ENCODE data around the gene SRC. TPM values are rescaled to one million over a fixed set of nuclear protein-coding genes. Genes with fewer than 3 reads are reported as not detected.

The SRC gene
- total and polyA plus RNA-seq, 3 experiments from 2014 or later, result 1.2 to 2.7 (median 2.4) TPM

DNA sequence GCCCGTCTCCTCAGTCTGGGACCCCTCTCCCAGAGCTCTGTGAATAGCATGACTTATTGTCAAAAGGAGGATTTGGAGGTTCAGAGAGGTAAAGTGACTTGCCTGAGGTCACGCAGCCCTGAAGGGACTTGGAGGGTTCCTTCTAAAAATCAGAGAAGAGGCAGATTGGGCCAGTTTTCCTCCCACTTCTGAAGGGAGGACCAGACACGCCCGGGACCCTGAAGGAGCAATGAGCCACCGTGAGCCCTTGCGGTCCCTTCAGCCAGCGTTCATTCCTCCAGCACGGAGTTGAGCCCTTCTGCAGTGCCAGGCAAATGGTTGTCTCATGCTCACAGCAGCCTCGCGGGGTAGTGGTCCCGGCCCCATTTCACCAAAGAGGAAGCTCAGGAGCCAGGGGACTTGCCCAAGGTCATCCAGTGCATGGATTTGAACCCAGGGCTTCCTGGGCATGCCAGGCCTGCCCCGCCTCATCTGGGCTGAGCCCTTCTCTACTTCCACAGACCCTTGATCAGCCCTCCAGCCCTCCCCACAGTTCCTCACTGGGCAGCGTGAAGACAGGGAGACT, 7.4 kb downstream of the SRC start:
- H3K27me3 ChIP-seq (ENCODE audit: insufficient read depth, low read length, poor library complexity, severe bottlenecking), result no peaks in the 10 kb centered on the region
- no peaks in the 10 kb centered on the region for H3K27me3 Mint-ChIP-seq
- ChIA-PET CTCF (no interaction called here), POLR2A (no interaction called here)
- H3K27ac Mint-ChIP-seq, result no peak overlapping the region
- H3K9me3 Mint-ChIP-seq, result no peaks in the 10 kb centered on the region
- peaks cover 0 to 8% (median 0%) of the 10 kb centered on the region in 3 donors for H3K4me1 Mint-ChIP-seq
- H3K36me3 Mint-ChIP-seq, result peaks cover 0 to 1% (median 0%) of the 10 kb centered on the region in 3 donors
- no peak for DNase-seq
- no peak overlapping the region for H3K4me3 ChIP-seq (ENCODE audit: low read length)
- H3K36me3 ChIP-seq (ENCODE audit: insufficient read depth, low read length), result no peaks in the 10 kb centered on the region
- H3K4me3 Mint-ChIP-seq, result no peak overlapping the region
- no peak overlapping the region for H3K27ac ChIP-seq (ENCODE audit: low read depth, low read length)
- H3K4me1 ChIP-seq (ENCODE audit: insufficient read depth, low read length), result no peaks in the 10 kb centered on the region
- H3K9me3 ChIP-seq (ENCODE audit: low read length), result no peaks in the 10 kb centered on the region

DNA sequence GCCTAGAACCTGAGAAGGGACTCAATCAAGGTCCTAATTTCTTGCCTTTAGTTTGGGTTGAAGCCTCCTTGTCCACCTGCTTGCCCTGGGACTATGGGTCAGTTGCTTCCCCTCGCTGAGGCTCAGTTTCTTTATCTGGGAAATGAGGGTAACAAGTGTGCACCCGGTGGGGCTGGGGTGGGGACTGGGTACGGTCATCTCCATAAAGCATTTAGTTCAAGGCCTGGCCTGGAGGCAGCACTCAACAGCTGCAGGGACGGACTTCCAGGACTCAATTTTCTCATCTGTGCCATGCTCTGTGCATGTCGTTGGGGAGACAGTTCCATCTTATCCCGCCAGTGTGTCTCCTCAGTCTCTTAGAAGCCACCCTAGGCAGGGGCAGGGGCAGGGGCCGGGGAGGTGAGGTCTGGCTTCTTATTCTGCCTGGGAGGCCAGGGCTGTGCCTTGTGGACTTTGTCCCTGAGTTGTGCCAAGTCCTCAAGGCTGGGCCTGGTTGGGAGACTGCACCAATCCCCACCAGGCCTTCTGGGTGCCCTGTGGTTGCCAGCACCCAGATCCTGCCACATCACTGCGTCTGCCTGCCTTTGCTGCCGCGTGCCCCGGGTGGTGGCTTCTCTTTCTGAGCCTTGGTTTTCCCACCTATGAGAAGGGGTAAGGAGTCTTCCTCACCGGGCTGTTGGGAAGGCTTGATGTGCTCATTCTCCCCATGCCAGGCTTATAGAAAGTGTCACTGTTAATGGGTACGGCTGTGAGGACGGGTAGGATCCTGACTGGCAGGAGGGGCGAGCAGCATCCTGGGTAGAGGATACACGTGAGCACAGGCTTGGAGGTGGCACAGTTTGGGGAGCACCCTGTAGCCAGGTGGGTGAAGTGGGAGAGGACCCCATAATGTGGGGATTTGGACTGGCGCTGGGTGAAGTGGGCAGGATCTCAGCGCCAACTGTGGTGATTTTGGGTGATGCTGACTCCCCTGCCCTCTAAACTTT, 8.6 kb downstream of the SRC start:
- H3K36me3 ChIP-seq (ENCODE audit: insufficient read depth, low read length), result no peaks in the 10 kb centered on the region
- Mint-ChIP-seq H3K27ac (no peak overlapping the region), H3K4me3 (no peak overlapping the region), H3K4me1 (peaks cover 0 to 6% (median 0%) of the 10 kb centered on the region in 3 donors), H3K9me3 (no peaks in the 10 kb centered on the region), H3K27me3 (no peaks in the 10 kb centered on the region), H3K36me3 (peaks cover 0 to 1% (median 0%) of the 10 kb centered on the region in 3 donors)
- no peak overlapping the region for H3K27ac ChIP-seq (ENCODE audit: low read depth, low read length)
- no peak overlapping the region for H3K4me3 ChIP-seq (ENCODE audit: low read length)
- H3K27me3 ChIP-seq (ENCODE audit: insufficient read depth, low read length, poor library complexity, severe bottlenecking), result no peaks in the 10 kb centered on the region
- no peak for DNase-seq
- no peaks in the 10 kb centered on the region for H3K4me1 ChIP-seq (ENCODE audit: insufficient read depth, low read length)
- POLR2A ChIA-PET, result no interaction called here
- no peaks in the 10 kb centered on the region for H3K9me3 ChIP-seq (ENCODE audit: low read length)
- CTCF ChIA-PET, result no interaction called here

- Histone ChIP-seq H3K27ac (ENCODE audit: low read depth, low read length) (no peak overlapping the region), H3K9me3 (ENCODE audit: low read length) (no peaks in the 10 kb centered on the region), H3K4me3 (ENCODE audit: low read length) (no peak overlapping the region), H3K27me3 (ENCODE audit: insufficient read depth, low read length, poor library complexity, severe bottlenecking) (no peaks in the 10 kb centered on the region), H3K4me1 (ENCODE audit: insufficient read depth, low read length) (no peaks in the 10 kb centered on the region), H3K36me3 (ENCODE audit: insufficient read depth, low read length) (no peaks in the 10 kb centered on the region)
- Mint-ChIP-seq H3K4me3 (no peak overlapping the region), H3K9me3 (no peaks in the 10 kb centered on the region), H3K36me3 (peaks cover 0 to 1% (median 0%) of the 10 kb centered on the region in 3 donors), H3K4me1 (peaks cover 0 to 6% (median 0%) of the 10 kb centered on the region in 3 donors), H3K27me3 (no peaks in the 10 kb centered on the region), H3K27ac (peak overlapping the region in 1 of 8 donors; percentile 43)
- ChIA-PET POLR2A (no interaction called here), CTCF (no interaction called here)
- DNase-seq, result no peak
Measured at GRCh38 chr20:37355252-37356180, 9.6 kb downstream of the SRC start.

DNA sequence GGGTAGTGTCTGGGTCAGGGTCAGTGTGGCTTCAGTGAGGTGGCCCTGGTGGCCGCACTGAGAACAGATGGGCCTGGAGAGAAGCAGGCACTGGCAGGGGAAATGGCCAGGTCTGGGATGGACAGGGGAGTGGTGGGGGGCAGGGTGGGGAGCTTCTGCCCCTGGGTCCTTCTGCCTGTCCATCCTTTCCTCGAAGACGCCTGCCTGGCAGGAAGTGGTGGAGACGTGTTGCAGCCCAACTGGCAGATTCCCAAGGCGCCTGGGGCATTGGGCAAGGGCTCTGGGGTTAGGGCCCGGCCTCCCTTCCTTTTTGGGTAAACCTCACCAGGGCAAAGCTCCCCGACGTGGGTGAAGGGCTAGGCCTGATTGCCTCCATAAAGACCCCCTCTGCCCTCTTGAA, 10.4 kb downstream of the SRC start:
- peaks cover 0 to 6% (median 0%) of the 10 kb centered on the region in 3 donors for H3K4me1 Mint-ChIP-seq
- Histone ChIP-seq H3K36me3 (ENCODE audit: insufficient read depth, low read length) (no peaks in the 10 kb centered on the region), H3K9me3 (ENCODE audit: low read length) (no peaks in the 10 kb centered on the region), H3K4me3 (ENCODE audit: low read length) (no peak overlapping the region), H3K4me1 (ENCODE audit: insufficient read depth, low read length) (no peaks in the 10 kb centered on the region), H3K27me3 (ENCODE audit: insufficient read depth, low read length, poor library complexity, severe bottlenecking) (no peaks in the 10 kb centered on the region), H3K27ac (ENCODE audit: low read depth, low read length) (no peak overlapping the region)
- peaks cover 0 to 1% (median 0%) of the 10 kb centered on the region in 3 donors for H3K36me3 Mint-ChIP-seq
- H3K27me3 Mint-ChIP-seq, result no peaks in the 10 kb centered on the region
- H3K4me3 Mint-ChIP-seq, result no peak overlapping the region
- no peaks in the 10 kb centered on the region for H3K9me3 Mint-ChIP-seq
- ChIA-PET CTCF (no interaction called here), POLR2A (no interaction called here)
- peak overlapping the region in 1 of 8 donors; percentile 81 for H3K27ac Mint-ChIP-seq
- DNase-seq, result no peak

DNA sequence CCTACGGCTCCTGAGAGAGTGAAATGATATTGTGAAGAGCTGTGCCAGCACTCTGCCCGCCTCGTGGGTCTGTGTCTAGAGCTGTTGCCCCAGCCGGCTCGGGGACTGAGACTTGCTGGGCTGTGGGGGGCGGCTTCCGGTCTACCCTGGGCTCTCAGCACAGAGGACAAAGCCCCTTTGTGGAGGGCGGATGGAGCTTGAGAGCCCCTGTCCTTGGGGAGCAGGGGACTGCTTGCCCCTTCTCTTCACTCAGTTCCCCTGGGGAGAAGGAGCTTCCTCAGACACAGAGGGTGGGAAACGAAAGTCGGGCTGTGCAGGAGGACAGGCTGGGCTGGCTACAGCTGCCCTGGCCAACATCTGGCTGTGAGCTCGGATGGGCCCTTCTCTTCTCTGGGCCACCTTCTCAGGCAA, 11.0 kb downstream of the SRC start:
- no peak overlapping the region for H3K27ac ChIP-seq (ENCODE audit: low read depth, low read length)
- DNase-seq, result no peak
- H3K4me3 Mint-ChIP-seq, result no peak overlapping the region
- no peak overlapping the region for H3K4me3 ChIP-seq (ENCODE audit: low read length)
- no peaks in the 10 kb centered on the region for H3K4me1 ChIP-seq (ENCODE audit: insufficient read depth, low read length)
- POLR2A ChIA-PET, result no interaction called here
- H3K9me3 Mint-ChIP-seq, result no peaks in the 10 kb centered on the region
- H3K36me3 ChIP-seq (ENCODE audit: insufficient read depth, low read length), result no peaks in the 10 kb centered on the region
- no peaks in the 10 kb centered on the region for H3K9me3 ChIP-seq (ENCODE audit: low read length)
- CTCF ChIA-PET, result no interaction called here
- peaks cover 0 to 6% (median 0%) of the 10 kb centered on the region in 3 donors for H3K4me1 Mint-ChIP-seq
- H3K27ac Mint-ChIP-seq, result no peak overlapping the region
- peaks cover 0 to 1% (median 0%) of the 10 kb centered on the region in 3 donors for H3K36me3 Mint-ChIP-seq
- H3K27me3 ChIP-seq (ENCODE audit: insufficient read depth, low read length, poor library complexity, severe bottlenecking), result no peaks in the 10 kb centered on the region
- no peaks in the 10 kb centered on the region for H3K27me3 Mint-ChIP-seq

DNA sequence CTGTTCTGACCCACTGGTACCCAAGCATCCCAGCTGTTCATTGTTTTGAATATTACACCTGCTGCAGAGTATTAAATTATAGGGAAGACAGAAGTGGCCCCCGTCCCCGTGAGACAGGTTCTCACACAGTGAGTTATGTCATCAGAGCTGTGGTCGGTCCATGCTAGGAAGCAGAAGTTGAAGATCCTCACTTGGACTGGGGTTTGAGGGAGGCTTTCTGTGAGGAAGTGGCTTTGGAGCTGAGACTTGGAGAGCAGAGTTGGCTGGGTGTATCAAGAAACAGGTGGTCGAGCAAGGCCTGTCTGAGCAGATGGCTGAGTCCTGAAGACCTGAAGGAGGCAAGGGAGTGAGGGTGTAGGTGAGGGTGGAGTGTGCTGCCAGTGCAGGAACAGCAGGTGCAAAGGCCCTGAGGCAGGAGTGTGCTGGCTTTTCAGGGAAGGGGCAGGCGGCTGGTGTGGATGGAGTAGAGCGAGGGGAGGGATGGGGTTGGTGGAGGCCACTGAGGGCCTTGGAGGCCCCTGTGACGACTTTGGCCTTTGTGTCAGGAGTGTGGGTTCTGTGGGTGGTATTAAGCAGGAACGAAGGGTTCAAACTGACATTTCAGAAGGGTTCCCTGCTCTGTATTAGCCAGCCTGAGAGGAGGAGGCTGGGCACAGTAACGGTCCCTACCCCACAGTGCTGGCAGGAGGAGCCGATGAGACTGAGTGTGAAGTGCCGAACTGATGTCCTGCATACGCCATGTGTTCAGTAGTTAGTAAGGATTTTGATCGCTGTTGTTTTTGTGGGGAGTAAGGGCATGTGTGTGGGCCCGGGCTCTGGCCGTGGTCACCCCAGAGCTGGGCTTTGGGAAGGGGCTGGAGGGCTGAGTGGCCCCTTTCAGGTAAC, 11.8 kb downstream of the SRC start:
- CTCF ChIA-PET, result interaction anchor here (0.9 kb wide), 1 partner anchor 27 kb away, joined by 3 read pairs; no protein-coding TSS in a partner anchor
- peaks cover 0 to 1% (median 0%) of the 10 kb centered on the region in 3 donors for H3K36me3 Mint-ChIP-seq
- DNase-seq, result no peak

GRCh38 chr20:37358366-37359150, 12.6 kb downstream of the SRC start:
- no peaks in the 10 kb centered on the region for H3K27me3 Mint-ChIP-seq
- Histone ChIP-seq H3K4me3 (ENCODE audit: low read length) (no peak overlapping the region), H3K27ac (ENCODE audit: low read depth, low read length) (no peak overlapping the region), H3K27me3 (ENCODE audit: insufficient read depth, low read length, poor library complexity, severe bottlenecking) (no peaks in the 10 kb centered on the region), H3K36me3 (ENCODE audit: insufficient read depth, low read length) (no peaks in the 10 kb centered on the region), H3K9me3 (ENCODE audit: low read length) (no peaks in the 10 kb centered on the region), H3K4me1 (ENCODE audit: insufficient read depth, low read length) (no peaks in the 10 kb centered on the region)
- no peak overlapping the region for H3K4me3 Mint-ChIP-seq
- ChIA-PET POLR2A (no interaction called here), CTCF (no interaction called here)
- H3K36me3 Mint-ChIP-seq, result peaks cover 0 to 1% (median 0%) of the 10 kb centered on the region in 3 donors
- no peaks in the 10 kb centered on the region for H3K9me3 Mint-ChIP-seq
- peaks cover 0 to 6% (median 0%) of the 10 kb centered on the region in 3 donors for H3K4me1 Mint-ChIP-seq
- H3K27ac Mint-ChIP-seq, result peak overlapping the region in 2 of 8 donors; percentile 47 to 83
- DNase-seq, result no peak

More for the DNA sequence above, 11.8 kb downstream of the SRC start:
- Histone ChIP-seq H3K4me3 (ENCODE audit: low read length) (no peak overlapping the region), H3K27ac (ENCODE audit: low read depth, low read length) (no peak overlapping the region), H3K36me3 (ENCODE audit: insufficient read depth, low read length) (no peaks in the 10 kb centered on the region), H3K4me1 (ENCODE audit: insufficient read depth, low read length) (no peaks in the 10 kb centered on the region), H3K27me3 (ENCODE audit: insufficient read depth, low read length, poor library complexity, severe bottlenecking) (no peaks in the 10 kb centered on the region), H3K9me3 (ENCODE audit: low read length) (no peaks in the 10 kb centered on the region)
- no peaks in the 10 kb centered on the region for H3K27me3 Mint-ChIP-seq
- peak overlapping the region in 1 of 8 donors; percentile 63 for H3K27ac Mint-ChIP-seq
- no peak overlapping the region for H3K4me3 Mint-ChIP-seq
- POLR2A ChIA-PET, result no interaction called here
- no peaks in the 10 kb centered on the region for H3K9me3 Mint-ChIP-seq
- H3K4me1 Mint-ChIP-seq, result peaks cover 0 to 6% (median 0%) of the 10 kb centered on the region in 3 donors

Measured in CD8-positive, alpha-beta memory T cell (primary cell).